Tibial artery (tissue), 4 donors: ENCODE measurements around the gene TBC1D24.
"Not testable (repeated sequence)": the region's sequence is repeated elsewhere in the genome, so short reads cannot be mapped to it uniquely, and the experiment has no call there.

Experiments
- DNase-seq, 2 donors: peaks; one replicate each; pipeline ENCODE4 v3.0.0-alpha.2; 2019
- H3K27ac ChIP-seq, 2 donors: fragments of 200-600 bp; sonication (generic) in 1 of 2; 1 replicate in 1 of 2; 2 replicates in 1 of 2; pipeline ENCODE4 v1.5.1; 2018 to 2019; ENCODE audit warnings: mild to moderate bottlenecking in 1 of 2
- H3K27me3 ChIP-seq, 2 donors: fragments of 200-600 bp; sonication (generic) in 1 of 2; one replicate each; pipeline versions ENCODE4 v1.5.1 to v1.6.0; 2016 to 2019
- H3K36me3 ChIP-seq, 3 donors: fragments of 200-600 bp; sonication (generic) in 2 of 3; one replicate each; pipeline ENCODE4 v1.5.1; 2016 to 2019; ENCODE audit warnings: mild to moderate bottlenecking in 2 of 3
- H3K4me1 ChIP-seq, 4 donors: fragments of 200-600 bp; sonication (generic) in 2 of 4; 1 replicate in 3 of 4; 2 replicates in 1 of 4; pipeline ENCODE4 v1.5.1; 2016 to 2019
- H3K4me3 ChIP-seq, 2 donors: fragments of 200-600 bp; sonication (generic) in 1 of 2; 1 replicate in 1 of 2; 2 replicates in 1 of 2; pipeline ENCODE4 v1.5.1; 2018 to 2019; ENCODE audit warnings: mild to moderate bottlenecking in 2 of 2
- H3K9me3 ChIP-seq, 3 donors: fragments of 200-600 bp; sonication (generic) in 1 of 3; one replicate each; pipeline ENCODE4 v1.5.1; 2016 to 2019
- intact Hi-C: fragments of 100-400 bp; cut with DNase I; formaldehyde crosslinking; loops from one replicate; pipeline ENCODE4 v1.15.0; 2023; ENCODE audit warnings: low total_unique reads
- TF ChIP-seq, protein P1 (sequence below), 2 experiments: fragments of 200-600 bp in 1 of 2; fragments of 450-650 bp in 1 of 2; IDR thresholded peaks; one replicate each; pipeline ENCODE4 v1.5.1; 2017 to 2019; ENCODE audit warnings: antibody characterized with exemption in 2 of 2, mild to moderate bottlenecking in 1 of 2, moderate library complexity in 1 of 2

TBC1D24 gene

DNA sequence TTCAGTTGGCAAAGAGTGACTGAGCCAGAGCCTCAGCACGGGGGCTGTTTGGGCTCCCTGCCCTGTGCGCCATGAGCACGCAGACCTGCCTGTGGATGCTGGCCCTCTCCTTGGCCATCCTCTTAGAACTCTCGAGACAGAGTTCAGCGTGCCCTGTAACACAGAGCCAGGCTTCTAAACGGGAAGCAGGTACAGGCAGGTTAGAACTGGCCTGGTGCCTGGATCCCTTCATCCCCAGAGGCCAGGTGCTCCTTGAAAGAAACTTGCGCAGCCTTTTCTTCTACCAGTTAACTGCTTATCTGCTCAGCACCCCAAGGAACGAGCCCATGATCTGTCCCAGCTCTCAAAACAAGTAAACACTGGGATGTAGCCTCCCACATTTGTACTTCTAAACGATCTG, 38.8 kb upstream of the TBC1D24 start:
- peaks cover 0 to 48% (median 0%) of the 10 kb centered on the region in 3 donors for H3K36me3 ChIP-seq
- intact Hi-C loops: no loop called here
- H3K9me3 ChIP-seq: no peaks in the 10 kb centered on the region
- no peaks in the 10 kb centered on the region for H3K27me3 ChIP-seq
- H3K4me3 ChIP-seq: no peak overlapping the region
- DNase-seq: peak in 1 of 2 donors; percentile 19
- TF ChIP-seq, protein P1, sequence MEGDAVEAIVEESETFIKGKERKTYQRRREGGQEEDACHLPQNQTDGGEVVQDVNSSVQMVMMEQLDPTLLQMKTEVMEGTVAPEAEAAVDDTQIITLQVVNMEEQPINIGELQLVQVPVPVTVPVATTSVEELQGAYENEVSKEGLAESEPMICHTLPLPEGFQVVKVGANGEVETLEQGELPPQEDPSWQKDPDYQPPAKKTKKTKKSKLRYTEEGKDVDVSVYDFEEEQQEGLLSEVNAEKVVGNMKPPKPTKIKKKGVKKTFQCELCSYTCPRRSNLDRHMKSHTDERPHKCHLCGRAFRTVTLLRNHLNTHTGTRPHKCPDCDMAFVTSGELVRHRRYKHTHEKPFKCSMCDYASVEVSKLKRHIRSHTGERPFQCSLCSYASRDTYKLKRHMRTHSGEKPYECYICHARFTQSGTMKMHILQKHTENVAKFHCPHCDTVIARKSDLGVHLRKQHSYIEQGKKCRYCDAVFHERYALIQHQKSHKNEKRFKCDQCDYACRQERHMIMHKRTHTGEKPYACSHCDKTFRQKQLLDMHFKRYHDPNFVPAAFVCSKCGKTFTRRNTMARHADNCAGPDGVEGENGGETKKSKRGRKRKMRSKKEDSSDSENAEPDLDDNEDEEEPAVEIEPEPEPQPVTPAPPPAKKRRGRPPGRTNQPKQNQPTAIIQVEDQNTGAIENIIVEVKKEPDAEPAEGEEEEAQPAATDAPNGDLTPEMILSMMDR (IDR thresholded peaks at IDR 0.05): no peak
- no peaks in the 10 kb centered on the region for H3K4me1 ChIP-seq
- no peak overlapping the region for H3K27ac ChIP-seq

DNA sequence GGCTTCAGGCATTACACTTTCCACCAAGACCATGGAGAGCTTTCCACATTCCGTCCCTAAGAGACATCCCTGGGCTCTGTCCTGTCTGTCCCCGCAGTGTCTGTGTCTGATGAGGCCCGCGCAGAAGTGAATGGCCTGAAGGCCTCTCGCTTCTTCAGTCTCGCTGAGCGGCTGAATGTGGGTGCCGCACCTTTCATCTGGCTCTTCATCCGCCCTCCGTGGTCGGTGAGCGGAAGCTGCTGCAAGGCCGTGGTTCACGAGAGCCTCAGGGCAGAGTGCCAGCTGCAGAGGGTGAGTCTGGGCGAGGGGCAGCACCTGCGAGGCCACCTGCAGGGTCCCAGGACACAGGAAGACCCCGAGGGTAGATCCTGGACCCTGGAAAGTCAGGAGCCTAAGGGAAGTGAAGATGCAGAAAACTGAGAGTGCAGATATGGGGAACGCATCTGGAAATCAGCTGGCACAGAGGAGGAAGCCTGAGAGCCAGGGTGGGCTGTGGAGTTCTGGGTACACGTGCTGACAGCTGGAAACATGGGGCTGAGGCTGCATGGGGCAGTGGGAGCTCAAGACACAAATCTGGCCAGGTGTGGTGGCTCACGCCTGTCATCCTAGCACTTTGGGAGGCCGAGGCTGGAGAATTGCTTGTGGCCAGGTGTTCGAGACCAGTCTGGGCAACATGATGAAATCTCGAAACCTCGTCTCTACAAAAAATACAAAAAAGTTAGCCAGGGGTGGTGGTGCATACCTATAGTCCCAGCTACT, 37.7 kb upstream of the TBC1D24 start:
- TF ChIP-seq, protein P1 (IDR thresholded peaks at IDR 0.05): no peak
- no peaks in the 10 kb centered on the region for H3K4me1 ChIP-seq
- no peak overlapping the region for H3K4me3 ChIP-seq
- H3K9me3 ChIP-seq: no peaks in the 10 kb centered on the region
- peaks cover 0 to 44% (median 0%) of the 10 kb centered on the region in 3 donors for H3K36me3 ChIP-seq
- no peak overlapping the region for H3K27ac ChIP-seq
- no peaks in the 10 kb centered on the region for H3K27me3 ChIP-seq
- intact Hi-C loops: no loop called here
- peak in 1 of 2 donors; percentile 45 for DNase-seq

DNA sequence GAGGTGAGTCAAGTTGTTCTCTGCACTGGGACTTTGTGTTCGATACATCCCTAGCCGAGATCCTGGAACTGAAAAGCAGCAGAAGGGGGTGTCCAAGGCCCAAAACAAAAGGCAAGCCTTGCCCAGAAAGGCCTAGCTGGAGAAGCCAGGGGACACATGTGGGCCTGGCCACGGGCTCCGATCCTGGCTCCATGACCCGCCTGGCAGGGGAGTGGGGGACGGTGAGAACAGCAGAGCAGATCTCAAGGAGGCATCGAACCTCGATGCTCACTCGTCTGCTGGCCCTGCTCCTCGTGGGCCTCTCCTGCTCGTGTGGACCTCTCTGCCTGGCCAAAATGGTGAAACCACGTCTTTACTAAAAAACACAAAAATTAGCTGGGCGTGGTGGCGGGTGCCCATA, 36.8 kb upstream of the TBC1D24 start:
- no peak overlapping the region for H3K27ac ChIP-seq
- TF ChIP-seq, protein P1 (IDR thresholded peaks at IDR 0.05): no peak
- no peaks in the 10 kb centered on the region for H3K27me3 ChIP-seq

DNA sequence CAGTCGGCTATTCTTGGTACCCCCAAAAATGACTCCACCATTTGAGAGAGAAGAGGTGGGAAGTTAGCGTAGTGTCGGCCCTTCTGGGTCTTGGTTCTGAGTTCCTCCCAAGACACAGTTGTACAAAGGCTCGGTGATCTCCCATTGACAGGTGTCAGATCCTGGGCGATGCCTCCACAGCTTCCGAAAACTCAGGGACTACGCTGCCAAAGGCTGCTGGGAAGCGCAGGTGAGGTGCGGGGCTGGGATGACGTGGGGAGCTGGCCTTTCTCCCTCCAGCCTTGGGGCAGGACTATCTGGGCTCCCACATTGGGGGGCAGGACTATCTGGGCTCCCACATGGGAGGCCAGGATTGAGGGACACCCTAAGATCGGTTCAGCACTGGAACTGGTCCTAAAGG, 35.3 kb upstream of the TBC1D24 start:
- Histone ChIP-seq H3K9me3 (no peaks in the 10 kb centered on the region), H3K27me3 (no peaks in the 10 kb centered on the region), H3K4me3 (no peak overlapping the region), H3K36me3 (peaks cover 0 to 36% (median 0%) of the 10 kb centered on the region in 3 donors), H3K27ac (no peak overlapping the region), H3K4me1 (no peaks in the 10 kb centered on the region)
- TF ChIP-seq, protein P1 (IDR thresholded peaks at IDR 0.05): no peak
- intact Hi-C loops: no loop called here
- DNase-seq: no peak

More for the DNA sequence above, 36.8 kb upstream of the TBC1D24 start:
- Histone ChIP-seq H3K4me3 (no peak overlapping the region), H3K36me3 (peaks cover 0 to 34% (median 0%) of the 10 kb centered on the region in 3 donors), H3K9me3 (no peaks in the 10 kb centered on the region), H3K4me1 (no peaks in the 10 kb centered on the region)
- DNase-seq: no peak
- intact Hi-C loops: no loop called here

DNA sequence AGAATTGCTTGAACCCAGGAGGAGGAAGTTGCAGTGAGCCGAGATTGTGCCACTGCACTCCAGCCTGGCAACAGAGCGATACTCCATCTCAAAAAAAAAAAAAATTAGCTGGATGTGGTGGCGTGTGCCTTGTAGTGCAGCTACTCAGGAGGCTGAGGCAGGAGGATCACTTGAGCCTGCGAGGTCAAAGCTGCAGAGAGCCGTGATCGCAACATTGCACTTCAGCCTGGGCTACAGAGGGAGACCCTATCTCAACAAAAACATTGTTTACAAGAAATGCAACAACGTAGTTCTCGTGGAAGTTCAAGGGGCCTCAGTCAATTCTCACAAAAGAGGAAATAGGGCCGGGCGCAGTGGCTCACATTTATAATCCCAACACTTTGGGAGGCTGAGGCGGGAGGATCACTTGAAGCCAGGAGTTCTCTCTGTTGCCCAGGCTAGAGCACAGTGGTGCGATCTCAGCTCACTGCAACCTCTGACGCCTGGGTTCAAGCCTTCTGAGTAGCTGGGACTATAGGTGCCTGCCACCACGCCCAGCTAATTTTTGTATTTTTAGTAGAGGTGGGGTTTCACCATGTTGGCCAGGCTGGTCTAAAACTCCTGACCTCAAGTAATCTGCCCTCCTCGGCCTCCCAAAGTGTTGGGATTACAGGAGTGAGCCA, 33.7 kb upstream of the TBC1D24 start:
- H3K27ac ChIP-seq, H3K4me1 ChIP-seq, H3K9me3 ChIP-seq, intact Hi-C loops, H3K27me3 ChIP-seq, DNase-seq, H3K4me3 ChIP-seq: not testable (repeated sequence)
- H3K36me3 ChIP-seq: peaks cover 0 to 46% (median 4%) of the 10 kb centered on the region in 3 donors

DNA sequence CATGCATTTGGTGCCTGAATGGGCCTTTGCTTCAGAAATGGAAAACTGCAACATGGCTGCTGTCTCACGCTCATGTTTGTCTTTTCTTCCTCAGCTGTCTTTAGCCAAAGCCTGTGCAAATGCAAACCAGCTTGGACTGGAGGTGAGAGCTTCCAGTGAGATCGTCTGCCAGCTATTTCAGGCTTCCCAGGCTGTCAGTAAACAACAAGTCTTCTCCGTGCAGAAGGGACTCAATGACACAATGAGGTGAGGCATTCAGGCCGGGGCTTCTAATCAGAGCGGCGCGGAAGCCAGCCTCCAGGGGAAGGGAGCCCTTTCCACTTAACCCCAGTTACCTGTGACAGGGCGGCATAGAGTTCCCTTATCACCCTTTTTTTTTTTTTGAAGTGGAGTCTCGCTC, 31.4 kb upstream of the TBC1D24 start:
- Histone ChIP-seq H3K27me3 (no peaks in the 10 kb centered on the region), H3K9me3 (no peaks in the 10 kb centered on the region), H3K4me1 (no peaks in the 10 kb centered on the region), H3K27ac (no peak overlapping the region), H3K4me3 (no peak overlapping the region), H3K36me3 (peaks cover 0 to 54% (median 4%) of the 10 kb centered on the region in 3 donors)
- DNase-seq: no peak
- TF ChIP-seq, protein P1 (IDR thresholded peaks at IDR 0.05): no peak
- intact Hi-C loops: no loop called here
